Peyer's patch (tissue), 4 donors: ENCODE data around the gene GNB1L.

Experiments
- CTCF ChIP-seq, 6 experiments: fragments of 450-650 bp in 4 of 6; fragments of 200-600 bp in 2 of 6; sonication (generic) in 1 of 6; IDR thresholded peaks; one replicate each; pipeline ENCODE4 v1.5.1; 2017 to 2019; ENCODE audit warnings: antibody characterized with exemption in 6 of 6, mild to moderate bottlenecking in 3 of 6, moderate library complexity in 1 of 6
- POLR2A ChIP-seq, 2 donors: fragments of 450-650 bp; IDR thresholded peaks; one replicate each; pipeline ENCODE4 v1.5.1; 2017; ENCODE audit warnings: antibody characterized with exemption in 2 of 2, mild to moderate bottlenecking in 2 of 2, moderate library complexity in 2 of 2

- TF ChIP-seq CTCF (IDR thresholded peaks at IDR 0.05) (no peak), POLR2A (IDR thresholded peaks at IDR 0.05) (no peak)
Observed at GRCh38 chr22:19820880-19821522, 33.7 kb downstream of the GNB1L start.
